ENCODE results near the gene RACGAP1.

The RACGAP1 gene

DNA sequence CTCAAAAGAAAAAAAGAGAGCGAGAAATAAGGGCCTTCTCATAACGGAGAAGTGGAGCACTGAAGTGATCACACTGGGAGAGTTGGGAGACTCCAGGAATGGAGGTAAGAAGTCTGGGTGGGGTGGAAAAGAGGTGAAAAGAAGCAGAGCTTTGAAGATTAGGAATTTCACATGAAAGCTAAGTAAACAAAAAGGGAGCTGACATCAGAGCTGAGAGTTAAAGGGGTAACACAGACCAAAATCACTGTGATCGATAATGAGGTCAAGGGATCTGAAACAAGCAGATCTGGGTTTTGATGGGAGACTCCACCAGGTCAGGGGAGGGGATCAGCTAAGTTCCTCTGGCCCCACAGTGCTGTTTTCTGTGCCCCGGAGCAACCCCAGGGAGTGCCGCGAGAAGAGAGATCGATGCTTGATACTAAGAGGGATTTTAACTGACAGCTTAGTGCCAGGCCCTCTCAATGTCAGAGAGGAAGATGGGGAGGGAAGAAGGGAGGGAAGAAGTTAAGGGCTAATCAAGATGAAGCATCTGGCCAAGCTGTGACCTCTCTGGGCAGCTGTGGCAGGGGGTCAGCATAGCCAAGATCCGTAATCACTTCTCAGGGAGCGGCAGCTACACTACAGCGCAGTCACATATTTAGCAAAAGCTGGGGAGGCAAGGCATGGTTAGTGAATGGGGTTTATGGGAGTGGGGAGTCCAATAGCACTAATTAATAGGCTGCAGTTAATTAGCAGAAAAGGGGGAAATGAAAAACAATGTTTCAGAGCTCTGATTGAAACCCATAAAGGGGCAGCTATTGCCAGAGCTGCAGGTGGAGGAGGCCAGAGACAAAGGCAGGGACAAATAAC is 44.6 kb downstream of the RACGAP1 start:
- no peak for TF ChIP-seq FOXP2 (optimal IDR thresholded peaks at IDR 0.05; ENCODE audit: borderline replicate concordance, extremely low read depth, extremely low read length, insufficient read depth)
- no peak for TF ChIP-seq POLR2AphosphoS5 (IDR thresholded peaks at IDR 0.05; ENCODE audit: low read depth, low read length)
- no peak for TF ChIP-seq TAF1 (IDR thresholded peaks at IDR 0.05; ENCODE audit: borderline replicate concordance, insufficient read depth, low read length)
- no peak for TF ChIP-seq SIN3A (IDR thresholded peaks at IDR 0.05; ENCODE audit: borderline replicate concordance, insufficient read depth, low read length)
- TF ChIP-seq, protein P1, sequence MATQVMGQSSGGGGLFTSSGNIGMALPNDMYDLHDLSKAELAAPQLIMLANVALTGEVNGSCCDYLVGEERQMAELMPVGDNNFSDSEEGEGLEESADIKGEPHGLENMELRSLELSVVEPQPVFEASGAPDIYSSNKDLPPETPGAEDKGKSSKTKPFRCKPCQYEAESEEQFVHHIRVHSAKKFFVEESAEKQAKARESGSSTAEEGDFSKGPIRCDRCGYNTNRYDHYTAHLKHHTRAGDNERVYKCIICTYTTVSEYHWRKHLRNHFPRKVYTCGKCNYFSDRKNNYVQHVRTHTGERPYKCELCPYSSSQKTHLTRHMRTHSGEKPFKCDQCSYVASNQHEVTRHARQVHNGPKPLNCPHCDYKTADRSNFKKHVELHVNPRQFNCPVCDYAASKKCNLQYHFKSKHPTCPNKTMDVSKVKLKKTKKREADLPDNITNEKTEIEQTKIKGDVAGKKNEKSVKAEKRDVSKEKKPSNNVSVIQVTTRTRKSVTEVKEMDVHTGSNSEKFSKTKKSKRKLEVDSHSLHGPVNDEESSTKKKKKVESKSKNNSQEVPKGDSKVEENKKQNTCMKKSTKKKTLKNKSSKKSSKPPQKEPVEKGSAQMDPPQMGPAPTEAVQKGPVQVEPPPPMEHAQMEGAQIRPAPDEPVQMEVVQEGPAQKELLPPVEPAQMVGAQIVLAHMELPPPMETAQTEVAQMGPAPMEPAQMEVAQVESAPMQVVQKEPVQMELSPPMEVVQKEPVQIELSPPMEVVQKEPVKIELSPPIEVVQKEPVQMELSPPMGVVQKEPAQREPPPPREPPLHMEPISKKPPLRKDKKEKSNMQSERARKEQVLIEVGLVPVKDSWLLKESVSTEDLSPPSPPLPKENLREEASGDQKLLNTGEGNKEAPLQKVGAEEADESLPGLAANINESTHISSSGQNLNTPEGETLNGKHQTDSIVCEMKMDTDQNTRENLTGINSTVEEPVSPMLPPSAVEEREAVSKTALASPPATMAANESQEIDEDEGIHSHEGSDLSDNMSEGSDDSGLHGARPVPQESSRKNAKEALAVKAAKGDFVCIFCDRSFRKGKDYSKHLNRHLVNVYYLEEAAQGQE (IDR thresholded peaks at IDR 0.05; ENCODE audit: insufficient read depth in 1 of 2, low read depth in 2 of 2, low read length in 2 of 2), result no peak

- TF ChIP-seq FOXP2 (optimal IDR thresholded peaks at IDR 0.05; ENCODE audit: borderline replicate concordance, extremely low read depth, extremely low read length, insufficient read depth) (no peak), TAF1 (IDR thresholded peaks at IDR 0.05; ENCODE audit: borderline replicate concordance, insufficient read depth, low read length) (no peak), SIN3A (IDR thresholded peaks at IDR 0.05; ENCODE audit: borderline replicate concordance, insufficient read depth, low read length) (no peak), POLR2AphosphoS5 (IDR thresholded peaks at IDR 0.05; ENCODE audit: low read depth, low read length) (no peak)
- TF ChIP-seq, protein P1 (IDR thresholded peaks at IDR 0.05; ENCODE audit: insufficient read depth in 1 of 2, low read depth in 2 of 2, low read length in 2 of 2), result no peak
Observed at GRCh38 chr12:49979791-49980190, 45.5 kb downstream of the RACGAP1 start.

GRCh38 chr12:49979016-49979586 is 46.2 kb downstream of the RACGAP1 start:
- TF ChIP-seq FOXP2 (optimal IDR thresholded peaks at IDR 0.05; ENCODE audit: borderline replicate concordance, extremely low read depth, extremely low read length, insufficient read depth) (no peak), POLR2AphosphoS5 (IDR thresholded peaks at IDR 0.05; ENCODE audit: low read depth, low read length) (no peak), TAF1 (IDR thresholded peaks at IDR 0.05; ENCODE audit: borderline replicate concordance, insufficient read depth, low read length) (no peak), SIN3A (IDR thresholded peaks at IDR 0.05; ENCODE audit: borderline replicate concordance, insufficient read depth, low read length) (no peak)
- TF ChIP-seq, protein P1 (IDR thresholded peaks at IDR 0.05; ENCODE audit: insufficient read depth in 1 of 2, low read depth in 2 of 2, low read length in 2 of 2), result no peak

DNA sequence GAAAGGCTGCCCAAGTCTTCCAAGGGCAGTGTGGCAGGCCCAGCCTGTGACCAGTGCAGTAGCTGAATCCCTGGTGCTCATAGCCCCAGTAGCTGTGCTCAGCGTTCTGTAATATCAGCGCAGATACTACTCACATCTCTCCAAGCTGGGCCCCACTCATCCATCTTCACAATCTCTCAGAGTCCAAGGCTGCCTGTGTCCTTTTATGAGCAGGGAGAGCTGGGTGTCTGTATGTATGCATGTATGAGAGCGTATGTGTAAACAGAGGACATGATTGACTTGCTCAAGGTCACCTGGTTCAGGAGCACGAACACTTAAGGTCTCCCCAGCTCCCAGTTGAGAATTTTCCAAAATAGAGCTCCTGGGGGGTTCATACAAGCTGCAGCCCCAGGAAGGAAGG is 47.2 kb downstream of the RACGAP1 start:
- TF ChIP-seq, protein P1 (IDR thresholded peaks at IDR 0.05; ENCODE audit: insufficient read depth in 1 of 2, low read depth in 2 of 2, low read length in 2 of 2), result no peak
- TF ChIP-seq POLR2AphosphoS5 (IDR thresholded peaks at IDR 0.05; ENCODE audit: low read depth, low read length) (no peak), TAF1 (IDR thresholded peaks at IDR 0.05; ENCODE audit: borderline replicate concordance, insufficient read depth, low read length) (no peak), SIN3A (IDR thresholded peaks at IDR 0.05; ENCODE audit: borderline replicate concordance, insufficient read depth, low read length) (no peak), FOXP2 (optimal IDR thresholded peaks at IDR 0.05; ENCODE audit: borderline replicate concordance, extremely low read depth, extremely low read length, insufficient read depth) (no peak)

Measured in PFSK-1 (cell line).